Psoas muscle (tissue), 8 donors: ENCODE results near the gene RLF. TPM values are rescaled to one million over a fixed set of nuclear protein-coding genes. Genes with fewer than 3 reads are reported as not detected.
A peak's percentile ranks its signal among the peaks of the same experiment; 100 is the strongest.
"Not testable (repeated sequence)": the region's sequence is repeated elsewhere in the genome, so short reads cannot be mapped to it uniquely, and the experiment has no call there.

Source experiments
- ATAC-seq, 4 donors: fragments of 200-7000 bp; cut with Tn5 transposase; one replicate each; pipeline ENCODE4 v1.9.1; 2020; ENCODE audit warnings: moderate library complexity in 3 of 4, mild to moderate bottlenecking in 2 of 4
- DNase-seq, 2 donors: peaks; one replicate each; pipeline ENCODE4 v3.0.0-alpha.2; 2020
- H3K27ac ChIP-seq: fragments of 200-600 bp; one replicate; pipeline ENCODE4 v1.8.0; 2022
- H3K27me3 ChIP-seq, 3 donors: fragments of 200-600 bp in 1 of 3; one replicate each; pipeline versions ENCODE4 v1.6.1 to v1.8.0; 2013 to 2022; ENCODE audit warnings: low read length in 2 of 3, mild to moderate bottlenecking in 2 of 3, moderate library complexity in 1 of 3; ENCODE audit not compliant: insufficient read depth in 3 of 3
- H3K36me3 ChIP-seq, 2 donors: fragments of 200-600 bp in 1 of 2; one replicate each; pipeline versions ENCODE4 v1.6.1 to v1.8.0; 2013 to 2022; ENCODE audit warnings: low read depth in 1 of 2, mild to moderate bottlenecking in 1 of 2, moderate library complexity in 1 of 2; ENCODE audit not compliant: insufficient read depth in 1 of 2
- H3K4me1 ChIP-seq: fragments of 200-600 bp; one replicate; pipeline ENCODE4 v1.8.0; 2022
- H3K4me3 ChIP-seq: fragments of 200-600 bp; one replicate; pipeline ENCODE4 v1.8.0; 2022; ENCODE audit warnings: mild to moderate bottlenecking
- H3K9me3 ChIP-seq: fragments of 200-600 bp; one replicate; pipeline ENCODE4 v1.8.0; 2022
- WGBS, 3 donors: extraction: QIAGEN DNeasy Blood & Tissue Kit; methylation state at CpG; one replicate each; pipeline versions ENCODE4 v1.1.6 to v1.1.7; 2013; 5-methylcytosine and 5-hydroxymethylcytosine counted together
- intact Hi-C, 2 donors: fragments of 100-400 bp; cut with DNase I; formaldehyde crosslinking; loops; one replicate each; pipeline versions ENCODE4 v1.11.0 to v1.14.2; 2022
- polyA plus RNA-seq, 3 donors: library from polyadenylated mRNA; stranded (reverse); fragments of 200-250 nt; gene quantifications; one replicate each; pipeline ENCODE4 v1.2.3, GENCODE V29; 2013
- total RNA-seq, 4 donors: library from RNA; stranded (reverse); fragmentation: NEBNext Ultra II Directional in 2 of 4; extraction: Animal tissue kit (Norgen Biotek cat#: 25700) in 2 of 4; gene quantifications; one replicate each; pipeline versions ENCODE4 v1.2.1 to v1.2.4, GENCODE V29; 2021 to 2023
- TF ChIP-seq, protein P1 (sequence below): fragments of 200-600 bp; IDR thresholded peaks from one replicate; pipeline ENCODE4 v1.8.0; 2022; ENCODE audit warnings: antibody characterized with exemption
- donor health status: healthy with polysubstance abuse.
- donor health status: DM: no; HTN: no; CAD: no; lungs with moderate emphysema.
- donor health status: Bipolar disorder and iron deficiency.
- donor health status: healthy.
- donor health status: DM: yes; HTN: yes; CAD: no.
- donor health status: DM: no; HTN: no; CAD: no.
- donor health status: DM: no; HTN: no; CAD: no.
- donor health status: DM: yes; HTN: yes; CAD: no.

Gene RLF
- total and polyA plus RNA-seq, 7 donors = 4.5 to 16.4 (median 10.3) TPM

GRCh38 chr1:40183055-40183710, 22.0 kb downstream of the RLF start:
- DNase-seq (no peak), ATAC-seq (no peak)
- no peaks in the 10 kb centered on the region for H3K27me3 ChIP-seq
- WGBS, 3 donors = 38 to 59% (median 45%) methylated on average over 3 of the region's 3 CpGs
- intact Hi-C loops = no loop called here
- H3K9me3 ChIP-seq = no peaks in the 10 kb centered on the region
- TF ChIP-seq, protein P1, sequence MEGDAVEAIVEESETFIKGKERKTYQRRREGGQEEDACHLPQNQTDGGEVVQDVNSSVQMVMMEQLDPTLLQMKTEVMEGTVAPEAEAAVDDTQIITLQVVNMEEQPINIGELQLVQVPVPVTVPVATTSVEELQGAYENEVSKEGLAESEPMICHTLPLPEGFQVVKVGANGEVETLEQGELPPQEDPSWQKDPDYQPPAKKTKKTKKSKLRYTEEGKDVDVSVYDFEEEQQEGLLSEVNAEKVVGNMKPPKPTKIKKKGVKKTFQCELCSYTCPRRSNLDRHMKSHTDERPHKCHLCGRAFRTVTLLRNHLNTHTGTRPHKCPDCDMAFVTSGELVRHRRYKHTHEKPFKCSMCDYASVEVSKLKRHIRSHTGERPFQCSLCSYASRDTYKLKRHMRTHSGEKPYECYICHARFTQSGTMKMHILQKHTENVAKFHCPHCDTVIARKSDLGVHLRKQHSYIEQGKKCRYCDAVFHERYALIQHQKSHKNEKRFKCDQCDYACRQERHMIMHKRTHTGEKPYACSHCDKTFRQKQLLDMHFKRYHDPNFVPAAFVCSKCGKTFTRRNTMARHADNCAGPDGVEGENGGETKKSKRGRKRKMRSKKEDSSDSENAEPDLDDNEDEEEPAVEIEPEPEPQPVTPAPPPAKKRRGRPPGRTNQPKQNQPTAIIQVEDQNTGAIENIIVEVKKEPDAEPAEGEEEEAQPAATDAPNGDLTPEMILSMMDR = no peak
- no peak overlapping the region for H3K4me3 ChIP-seq
- H3K4me1 ChIP-seq = peaks cover 44% of the 10 kb centered on the region
- no peaks in the 10 kb centered on the region for H3K36me3 ChIP-seq
- no peak overlapping the region for H3K27ac ChIP-seq

DNA sequence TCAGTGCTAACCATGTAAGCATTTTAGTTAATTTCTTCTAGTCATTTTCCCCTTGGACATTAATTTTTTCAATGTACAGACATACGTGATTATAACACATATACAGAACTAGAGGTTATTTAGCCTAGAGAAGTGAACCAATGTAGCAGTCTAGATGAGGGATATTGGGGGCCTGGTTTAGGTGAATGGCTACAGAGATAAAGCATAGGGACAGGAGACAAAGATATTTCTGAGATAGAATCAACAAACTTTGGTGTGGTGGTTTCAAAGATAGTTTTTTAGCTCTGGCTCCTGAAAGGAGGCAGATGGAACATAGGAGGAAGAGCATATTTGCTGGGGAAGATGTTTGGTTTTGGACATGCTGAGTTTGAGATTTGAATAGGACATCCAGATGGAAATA, 23.0 kb downstream of the RLF start:
- H3K36me3 ChIP-seq = peaks cover 0 to 3% of the 10 kb centered on the region in 2 donors
- H3K27me3 ChIP-seq = no peaks in the 10 kb centered on the region
- H3K27ac ChIP-seq = no peak overlapping the region
- H3K4me1 ChIP-seq = peaks cover 44% of the 10 kb centered on the region
- H3K9me3 ChIP-seq = no peaks in the 10 kb centered on the region
- TF ChIP-seq, protein P1 = no peak
- H3K4me3 ChIP-seq = no peak overlapping the region
- DNase-seq (no peak), ATAC-seq (no peak)
- intact Hi-C loops = no loop called here
- 81 to 86% (median 82%) methylated on average over 1 of the region's 1 CpG for WGBS, 3 donors

GRCh38 chr1:40185951-40186864, 25.0 kb downstream of the RLF start:
- 90 to 93% (median 93%) methylated on average over 7 of the region's 7 CpGs for WGBS, 3 donors
- H3K27ac ChIP-seq = peak overlapping the region; percentile 66
- no peaks in the 10 kb centered on the region for H3K27me3 ChIP-seq
- TF ChIP-seq, protein P1 = no peak
- intact Hi-C loops = no loop called here
- H3K9me3 ChIP-seq = no peaks in the 10 kb centered on the region
- DNase-seq (no peak), ATAC-seq (peak; percentile 56 to 67 (median 62))
- H3K4me1 ChIP-seq = peaks cover 43% of the 10 kb centered on the region
- no peak overlapping the region for H3K4me3 ChIP-seq
- H3K36me3 ChIP-seq = peaks cover 0 to 21% of the 10 kb centered on the region in 2 donors

- 24 to 51% (median 31%) methylated on average over 1 of the region's 1 CpG for WGBS, 3 donors
- intact Hi-C loops = no loop called here
- H3K27ac ChIP-seq = peak overlapping the region; percentile 66
Measured at GRCh38 chr1:40187399-40187798, 26.2 kb downstream of the RLF start.

GRCh38 chr1:40194639-40195038, 33.5 kb downstream of the RLF start:
- H3K27ac ChIP-seq, H3K9me3 ChIP-seq, H3K27me3 ChIP-seq, H3K4me1 ChIP-seq, ATAC-seq, DNase-seq, H3K4me3 ChIP-seq, intact Hi-C loops: not testable (repeated sequence)
- 90 to 93% (median 90%) methylated on average over 6 of the region's 6 CpGs for WGBS, 3 donors
- peaks cover 0 to 84% of the 10 kb centered on the region in 2 donors for H3K36me3 ChIP-seq

More at GRCh38 chr1:40187399-40187798, 26.2 kb downstream of the RLF start:
- no peak for DNase-seq
- Histone ChIP-seq H3K27me3 (no peaks in the 10 kb centered on the region), H3K9me3 (no peaks in the 10 kb centered on the region), H3K4me1 (peaks cover 32% of the 10 kb centered on the region), H3K4me3 (no peak overlapping the region), H3K36me3 (peaks cover 0 to 33% of the 10 kb centered on the region in 2 donors)
- ATAC-seq = peak; percentile 40 to 77 (median 67)
- TF ChIP-seq, protein P1 = no peak
